ENCODE measurements around the gene ZNF397.
A peak's percentile ranks its signal among the peaks of the same experiment; 100 is the strongest.
"Not testable (repeated sequence)": the region's sequence is repeated elsewhere in the genome, so short reads cannot be mapped to it uniquely, and the experiment has no call there.

The ZNF397 gene

DNA sequence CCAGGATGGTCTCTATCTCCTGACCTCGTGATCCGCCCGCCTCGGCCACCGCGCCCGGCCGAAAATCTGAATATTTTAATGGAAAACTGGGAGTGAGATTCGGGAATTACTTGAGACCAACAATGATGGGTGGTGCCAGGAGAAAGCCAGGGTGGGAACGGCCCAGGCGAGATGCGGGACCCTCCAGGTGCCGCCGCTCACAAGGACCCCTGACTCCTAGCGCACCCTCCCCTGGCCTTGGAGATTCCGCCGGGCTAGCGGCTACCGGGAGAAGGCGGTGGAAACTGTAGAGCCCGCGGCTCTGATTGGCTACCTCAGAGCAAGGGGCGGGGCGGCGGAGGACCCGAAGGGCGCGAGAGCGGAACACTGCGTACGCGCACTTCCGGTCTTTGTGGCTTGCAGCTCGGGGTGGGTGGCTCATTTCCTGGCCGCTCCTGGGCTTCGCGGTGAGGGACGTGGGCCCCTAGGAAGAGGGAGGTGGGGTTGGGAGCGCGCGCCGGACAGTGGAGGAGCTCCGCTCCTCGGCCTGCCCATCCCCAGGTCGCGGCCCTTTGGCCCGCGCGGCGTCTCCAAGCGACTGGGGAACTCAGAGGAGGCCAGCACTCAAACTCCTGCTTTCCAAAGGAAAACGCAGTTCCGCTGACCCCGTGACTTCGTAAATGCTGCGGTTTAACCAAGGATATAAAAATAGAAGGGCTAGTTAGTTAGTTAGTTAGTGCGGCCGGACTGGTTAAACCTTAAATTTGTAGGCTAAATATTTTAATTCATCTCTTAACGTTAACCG is at the start of gene ZNF397:
Gene ZNF397, plus strand, starts transcription at position 371 of the 784 bp plus-strand sequence. CDS start 1,437 bp downstream, outside the sequence.
- DNase-seq = peak; percentile 96

DNA sequence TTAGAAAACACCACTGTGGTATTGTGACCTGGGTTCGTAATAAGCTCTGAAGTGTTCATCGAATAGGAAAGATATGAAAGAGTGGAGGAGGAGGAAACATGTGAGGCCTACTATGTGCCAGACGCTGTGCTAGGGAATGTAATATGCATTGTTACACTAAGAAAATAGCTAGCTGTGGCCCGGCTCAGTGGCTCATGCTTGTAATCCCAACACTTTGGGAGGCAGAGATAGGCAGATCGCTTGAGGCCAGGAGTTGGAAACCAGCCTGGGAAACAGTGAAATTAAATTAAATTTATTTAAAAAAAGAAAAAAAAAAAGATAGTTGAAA is 49.2 kb upstream of the ZNF397 start:
- DNase-seq = no peak

DNA sequence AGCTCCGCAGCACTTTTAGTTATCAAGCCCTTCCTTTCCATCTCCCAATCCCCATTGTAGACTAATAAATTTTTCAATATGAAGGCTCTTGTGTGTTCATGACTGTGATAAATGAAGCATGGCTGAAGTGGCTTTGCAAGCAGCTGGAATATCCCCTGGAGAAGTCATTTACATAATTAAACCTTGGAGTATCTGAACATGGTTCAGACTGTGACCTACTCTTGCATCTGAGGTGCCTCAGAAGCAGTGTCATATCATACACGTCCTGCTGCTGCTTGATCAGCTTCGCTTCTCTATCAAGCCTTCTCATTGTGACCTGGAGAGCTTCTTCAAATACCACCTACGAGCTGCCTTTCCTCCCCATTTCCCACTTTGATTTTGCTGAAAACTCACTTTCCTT is 48.4 kb upstream of the ZNF397 start:
- no peak for DNase-seq

DNA sequence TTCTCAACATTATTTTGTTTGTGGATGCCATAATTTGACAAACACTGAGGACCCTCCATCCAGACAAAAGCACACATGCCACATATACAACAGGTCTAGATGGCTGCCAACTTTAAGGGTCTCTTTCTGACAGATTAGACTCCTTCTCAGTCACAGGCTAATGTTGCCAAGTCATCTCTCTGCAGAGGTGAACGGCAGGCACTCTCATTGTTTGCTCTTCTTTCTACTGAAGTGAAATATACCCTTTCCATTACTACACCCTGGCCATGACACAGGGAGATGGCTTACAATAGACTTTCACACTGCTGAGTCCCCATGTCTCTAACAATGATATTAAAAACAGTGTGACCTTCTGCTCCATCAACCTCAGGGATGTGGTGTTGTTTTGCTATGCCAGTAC is 47.5 kb upstream of the ZNF397 start:
- no peak for DNase-seq

DNA sequence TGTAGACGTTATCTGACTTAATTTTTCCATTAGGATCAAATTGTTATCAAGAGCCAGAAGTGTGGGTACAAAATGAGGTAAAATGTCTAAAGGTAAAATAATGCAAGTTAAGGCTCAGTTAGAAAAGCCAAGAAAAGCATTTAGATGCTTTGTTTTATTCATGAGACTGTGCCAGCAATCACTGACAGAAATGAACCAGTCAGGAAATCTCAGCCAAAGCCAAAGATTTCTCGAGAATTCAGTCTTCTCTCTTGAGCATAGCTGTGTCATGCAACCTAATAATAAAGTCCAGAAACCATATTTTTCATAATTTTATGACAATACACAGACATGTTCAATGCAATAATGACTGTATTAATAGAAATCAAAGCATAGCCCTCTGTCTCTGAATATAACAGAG is 43.5 kb upstream of the ZNF397 start:
- no peak for DNase-seq

DNA sequence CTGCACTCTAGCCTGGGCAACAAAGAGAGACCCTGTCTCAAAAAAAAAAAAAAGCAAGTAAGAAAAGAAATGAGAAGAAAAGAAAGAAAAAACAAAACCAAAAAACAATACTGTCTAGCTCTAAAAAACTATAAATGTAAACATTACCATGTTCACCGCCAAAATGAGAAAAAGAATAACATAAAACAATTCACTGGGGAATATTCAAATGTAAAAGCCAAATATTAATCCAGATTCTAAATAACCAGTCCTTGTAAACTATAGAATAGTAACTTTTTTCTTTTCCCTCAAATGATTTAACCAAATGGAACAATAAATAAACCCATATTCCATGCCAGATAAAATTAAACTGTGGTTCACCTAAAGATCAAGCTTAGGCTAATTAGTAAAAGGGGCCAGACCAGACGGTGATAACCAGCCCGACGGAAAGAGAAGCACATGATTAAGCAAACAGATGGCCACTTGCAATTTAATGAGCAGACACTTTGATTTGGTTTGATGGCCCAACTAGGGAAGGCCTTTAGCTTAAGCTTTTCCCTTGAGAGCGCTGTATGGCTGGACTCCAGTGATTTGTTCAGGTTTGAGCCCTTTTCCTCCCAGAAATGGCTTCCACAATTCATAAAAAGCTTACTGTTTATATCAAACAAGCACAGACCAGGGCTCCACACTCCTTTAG is 39.4 kb upstream of the ZNF397 start:
- DNase-seq = no peak

DNA sequence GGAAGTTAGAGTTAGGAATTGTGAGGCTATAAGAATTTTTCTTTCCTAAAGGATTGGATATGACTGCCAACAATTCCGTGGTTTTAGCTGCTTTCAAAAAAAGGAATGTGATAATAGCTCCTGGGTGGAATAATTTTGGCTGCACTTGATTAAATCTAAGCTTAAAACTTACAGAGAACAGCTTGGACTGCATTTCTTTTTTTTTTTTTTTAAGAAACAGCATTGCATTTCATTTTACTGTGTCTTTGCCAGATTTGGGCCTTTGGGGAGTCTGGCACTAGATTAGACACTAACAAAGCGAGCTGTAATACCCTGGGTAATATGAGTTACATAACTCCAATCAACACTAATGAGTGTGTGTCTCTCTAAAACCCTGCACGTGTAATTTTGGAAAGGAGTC is 37.8 kb upstream of the ZNF397 start:
- no peak for DNase-seq

DNA sequence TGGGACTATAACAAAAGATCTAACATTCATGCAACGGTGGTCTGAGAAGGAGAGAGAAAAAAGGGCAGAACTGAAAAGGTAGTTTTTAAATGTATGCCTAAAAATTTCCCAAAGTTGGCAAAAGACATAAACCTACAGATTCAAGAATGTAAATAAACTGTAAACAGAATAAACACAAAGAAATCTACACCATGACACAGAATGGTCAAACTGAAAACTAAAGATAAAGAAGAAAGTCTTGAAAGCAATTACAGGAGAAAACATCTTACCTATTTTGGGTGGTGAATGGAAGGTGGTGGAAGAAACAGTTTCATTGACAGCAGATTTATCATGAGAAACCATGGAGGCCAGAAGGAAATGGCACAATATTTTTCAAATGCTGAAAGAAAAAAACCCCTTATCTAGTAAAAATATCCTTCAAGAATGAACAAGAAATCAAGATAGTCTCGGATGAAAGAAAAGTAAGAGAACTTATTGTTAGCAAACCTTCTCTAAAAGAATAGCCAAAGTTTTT is 35.6 kb upstream of the ZNF397 start:
- DNase-seq = no peak

DNA sequence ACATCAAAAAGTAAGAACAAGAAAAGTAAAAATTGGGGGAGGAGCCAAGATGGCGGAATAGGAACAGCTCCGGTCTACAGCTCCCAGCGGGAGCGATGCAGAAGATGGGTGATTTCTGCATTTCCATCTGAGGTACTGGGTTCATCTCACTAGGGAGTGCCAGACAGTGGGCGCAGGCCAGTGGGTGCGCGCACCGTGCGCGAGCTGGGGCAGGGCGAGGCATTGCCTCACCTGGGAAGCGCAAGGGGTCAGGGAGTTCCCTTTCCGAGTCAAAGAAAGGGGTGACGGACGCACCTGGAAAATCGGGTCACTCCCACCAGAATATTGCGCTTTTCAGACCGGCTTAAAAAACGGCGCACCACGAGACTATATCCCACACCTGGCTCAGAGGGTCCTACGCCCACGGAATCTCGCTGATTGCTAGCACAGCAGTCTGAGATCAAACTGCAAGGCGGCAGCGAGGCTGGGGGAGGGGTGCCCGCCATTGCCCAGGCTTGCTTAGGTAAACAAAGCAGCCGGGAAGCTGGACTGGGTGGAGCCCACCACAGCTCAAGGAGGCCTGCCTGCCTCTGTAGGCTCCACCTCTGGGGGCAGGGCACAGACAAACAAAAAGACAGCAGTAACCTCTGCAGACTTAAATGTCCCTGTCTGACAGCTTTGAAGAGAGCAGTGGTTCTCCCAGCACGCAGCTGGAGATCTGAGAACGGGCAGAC is 34.9 kb upstream of the ZNF397 start:
- not testable (repeated sequence) for DNase-seq

DNA sequence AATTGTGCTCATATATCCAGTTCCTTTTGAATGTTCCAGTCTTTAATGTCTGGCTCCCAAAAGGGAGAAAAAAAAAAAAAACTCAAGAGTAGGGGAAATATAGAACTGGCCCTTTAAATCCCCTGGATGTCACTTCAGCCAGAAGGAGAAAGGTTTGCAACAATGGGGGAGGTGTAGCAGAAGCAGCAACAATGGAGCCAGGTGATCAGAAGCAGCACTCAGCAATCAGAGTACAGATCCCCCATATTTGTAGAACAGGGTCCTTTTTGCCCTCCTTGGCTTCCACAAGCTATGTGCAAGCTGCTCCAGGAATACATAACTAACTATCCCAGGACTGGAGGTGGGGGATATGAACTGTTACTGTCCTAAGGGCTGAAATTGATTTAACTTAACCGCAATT is 25.8 kb upstream of the ZNF397 start:
- DNase-seq = no peak

DNA sequence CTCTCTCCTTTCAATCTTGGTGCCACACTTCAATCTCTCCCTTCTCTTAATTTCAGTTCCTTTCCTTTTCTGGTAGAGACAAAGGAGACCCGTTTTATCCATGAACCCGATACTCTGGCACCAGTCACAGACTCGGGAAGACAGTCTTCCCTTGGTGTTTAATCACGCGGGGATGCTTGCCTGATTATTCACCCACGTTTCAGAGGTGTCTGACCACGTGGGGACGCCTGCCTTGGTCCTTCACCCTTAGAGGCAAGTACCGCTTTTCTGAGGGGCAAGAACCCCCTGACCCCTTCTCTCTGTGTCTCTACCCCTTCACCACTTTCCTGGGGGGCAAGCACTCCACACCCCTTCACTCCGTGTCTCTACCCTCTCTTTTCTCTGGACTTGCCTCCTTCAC is 24.2 kb upstream of the ZNF397 start:
- not testable (repeated sequence) for DNase-seq

DNA sequence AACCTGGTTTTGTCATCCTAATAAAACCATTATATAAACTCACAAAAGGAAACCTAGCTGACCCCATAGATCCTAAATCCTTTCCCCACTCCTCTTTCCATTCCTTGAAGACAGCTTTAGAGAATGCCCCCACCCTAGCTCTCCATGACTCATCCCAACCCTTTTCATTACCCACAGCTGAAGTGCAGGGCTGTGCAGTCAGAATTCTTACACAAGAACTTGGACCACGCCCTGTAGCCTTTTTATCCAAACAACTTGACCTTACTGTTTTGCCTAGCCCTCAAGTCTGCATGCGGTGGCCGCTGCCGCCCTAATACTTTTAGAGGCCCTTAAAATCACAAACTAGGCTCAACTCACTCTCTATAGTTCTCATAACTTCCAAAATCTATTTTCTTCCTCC is 21.5 kb upstream of the ZNF397 start:
- not testable (repeated sequence) for DNase-seq

DNA sequence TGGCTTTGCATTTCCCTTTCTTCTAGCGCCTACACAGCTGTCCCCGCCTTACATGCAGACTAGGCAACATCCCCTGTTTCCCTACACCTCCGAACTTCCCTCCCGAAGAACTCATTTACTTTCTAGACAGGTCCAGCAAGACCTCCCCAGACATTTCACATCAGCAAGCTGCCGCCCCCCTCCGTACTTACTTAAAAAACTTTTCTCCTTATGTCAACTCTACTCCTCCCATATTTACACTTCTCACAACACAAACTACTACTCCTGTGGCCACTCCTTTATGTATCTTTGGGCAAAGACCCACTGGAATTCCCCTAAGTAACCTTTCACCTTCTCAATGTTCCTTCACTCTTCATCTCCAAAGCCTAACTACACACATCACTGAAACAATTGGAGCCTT is 20.4 kb upstream of the ZNF397 start:
- no peak for DNase-seq

DNA sequence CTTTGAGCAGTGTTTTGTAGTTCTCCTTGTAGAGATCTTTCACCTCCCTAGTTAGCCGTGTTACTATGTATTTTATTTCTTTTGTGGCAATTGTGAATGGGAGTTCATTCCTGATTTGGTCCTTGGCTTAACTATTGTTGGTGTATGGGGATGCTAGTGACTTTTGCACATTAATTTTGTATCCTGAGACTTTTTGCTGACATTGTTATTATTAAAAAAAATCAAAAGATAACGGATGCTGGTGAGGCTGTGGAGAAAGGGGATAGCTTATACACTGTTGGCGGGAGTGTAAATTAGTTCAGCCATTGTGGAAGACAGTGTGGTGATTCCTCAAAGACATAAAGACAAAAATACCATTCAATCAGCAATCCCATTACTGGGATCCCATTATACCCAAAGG is 17.0 kb upstream of the ZNF397 start:
- DNase-seq = no peak

DNA sequence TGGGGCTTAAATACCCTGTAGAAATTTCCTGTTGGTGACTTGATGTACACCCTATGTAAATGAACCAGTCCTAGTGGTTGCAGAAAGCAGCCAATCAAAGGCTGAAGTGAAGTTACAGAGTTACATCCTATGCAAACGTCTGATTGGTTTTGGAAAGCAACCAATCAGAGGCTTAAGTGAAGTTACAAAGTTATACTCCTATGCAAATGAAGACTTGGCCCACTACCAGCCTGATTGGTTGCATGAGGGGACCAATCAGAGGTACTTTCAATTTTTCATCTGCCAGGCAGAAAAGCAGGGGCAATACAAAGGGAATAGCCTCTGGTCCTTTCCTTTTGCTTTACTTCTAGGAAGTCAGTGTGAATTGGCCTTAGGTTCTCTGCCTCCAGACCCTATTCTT is 13.6 kb upstream of the ZNF397 start:
- DNase-seq = no peak

DNA sequence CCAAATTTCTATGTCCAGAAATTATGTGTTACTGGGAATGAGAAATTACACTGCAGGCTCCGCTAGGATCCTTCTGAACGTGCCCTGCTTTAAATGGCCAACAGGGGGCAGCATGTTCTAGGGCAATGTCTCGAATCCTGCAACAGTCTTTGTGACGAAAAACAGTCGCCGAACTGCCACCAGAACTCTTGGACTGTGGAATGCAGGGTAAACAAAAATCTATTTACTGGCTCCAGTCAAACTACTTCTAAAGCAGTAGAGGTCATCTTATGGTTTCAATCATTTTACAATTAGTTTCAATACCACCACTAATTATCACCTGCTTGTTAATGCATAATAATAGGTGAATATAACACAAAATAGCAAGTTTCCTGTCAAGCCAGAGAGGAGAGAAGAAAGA is 9.8 kb upstream of the ZNF397 start:
- DNase-seq = peak; percentile 70

DNA sequence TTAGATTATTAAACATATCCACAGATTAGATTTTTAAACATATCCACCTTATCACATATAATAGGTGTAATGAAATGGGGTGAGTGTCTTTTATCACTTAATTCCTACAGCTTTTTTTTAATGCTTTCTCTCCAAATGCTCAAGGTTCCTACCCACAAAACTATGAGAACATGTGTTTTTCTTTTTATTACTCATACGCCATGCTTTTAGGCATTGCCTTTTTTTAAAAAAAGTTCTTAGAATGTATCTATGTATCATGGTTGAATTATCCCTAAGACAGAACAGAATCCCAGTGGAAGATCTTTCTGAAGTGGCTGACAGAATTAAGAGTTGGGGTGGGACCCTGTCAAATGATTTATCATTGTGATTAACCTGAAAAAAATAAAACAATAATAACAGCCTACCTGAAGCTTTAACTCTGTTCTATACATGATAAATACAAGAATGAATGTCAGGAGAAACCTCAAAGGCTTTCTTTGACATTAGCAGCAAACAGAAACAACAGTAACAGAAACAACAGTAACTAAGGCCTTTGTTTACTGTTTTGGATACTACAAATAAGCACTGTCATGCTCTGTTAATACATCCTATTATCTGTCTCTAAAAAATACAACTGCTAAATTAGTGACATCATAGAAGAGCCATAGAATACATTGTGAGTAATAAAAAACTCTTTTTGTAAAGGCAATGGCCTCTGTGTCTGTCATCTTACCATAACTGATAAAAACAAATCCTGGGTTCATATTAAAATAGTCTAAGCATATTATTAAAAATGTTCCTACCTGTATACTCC is 4.1 kb upstream of the ZNF397 start:
- no peak for DNase-seq

DNA sequence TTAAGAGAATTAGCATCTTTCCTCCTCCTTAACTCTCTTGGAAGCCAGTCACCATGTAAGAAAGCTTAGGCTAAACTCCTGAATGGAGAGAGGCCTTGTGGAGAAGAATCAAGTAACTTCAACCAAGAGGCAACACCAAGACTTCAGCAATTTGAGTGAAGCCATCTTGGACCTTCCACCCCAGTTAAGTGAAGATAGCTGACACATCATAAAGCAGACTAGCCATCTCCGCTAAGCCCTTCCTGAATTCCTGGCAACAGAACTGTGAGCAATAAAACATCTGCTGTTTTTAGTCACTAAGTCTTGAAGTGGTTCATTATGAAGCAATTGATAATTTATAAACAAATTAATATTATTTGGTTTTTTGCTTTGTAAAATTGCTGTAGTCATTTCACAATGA is 1.5 kb upstream of the ZNF397 start:
- no peak for DNase-seq

DNA sequence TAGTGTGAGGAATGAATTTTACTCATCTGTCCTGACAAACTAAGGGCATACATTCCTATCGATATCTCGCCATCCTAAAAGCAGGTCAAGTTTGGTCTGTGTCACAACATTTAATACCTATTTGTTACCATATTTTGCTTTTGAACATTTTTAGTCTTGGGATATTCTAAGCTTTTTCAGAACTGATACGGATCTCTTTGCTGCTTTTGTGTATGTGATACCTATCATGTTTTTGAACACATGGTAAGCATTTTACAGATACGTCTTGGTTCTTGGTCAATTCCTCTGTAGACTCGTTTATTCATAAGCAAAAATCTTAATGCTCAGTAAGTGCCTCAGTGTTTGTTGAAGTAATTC is 592 bp downstream of the ZNF397 start:
- DNase-seq = no peak

DNA sequence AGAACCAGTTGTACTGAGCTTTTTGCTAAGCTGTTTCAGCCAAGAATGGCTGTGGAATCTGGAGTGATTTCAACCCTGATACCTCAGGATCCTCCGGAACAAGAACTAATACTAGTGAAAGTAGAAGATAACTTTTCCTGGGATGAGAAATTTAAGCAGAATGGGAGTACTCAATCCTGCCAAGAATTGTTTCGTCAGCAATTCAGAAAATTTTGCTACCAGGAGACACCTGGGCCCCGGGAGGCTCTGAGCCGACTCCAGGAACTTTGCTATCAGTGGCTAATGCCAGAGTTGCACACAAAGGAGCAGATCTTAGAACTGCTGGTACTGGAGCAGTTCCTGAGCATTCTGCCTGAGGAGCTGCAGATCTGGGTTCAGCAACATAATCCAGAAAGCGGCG is 1.6 kb downstream of the ZNF397 start:
- no peak for DNase-seq

DNA sequence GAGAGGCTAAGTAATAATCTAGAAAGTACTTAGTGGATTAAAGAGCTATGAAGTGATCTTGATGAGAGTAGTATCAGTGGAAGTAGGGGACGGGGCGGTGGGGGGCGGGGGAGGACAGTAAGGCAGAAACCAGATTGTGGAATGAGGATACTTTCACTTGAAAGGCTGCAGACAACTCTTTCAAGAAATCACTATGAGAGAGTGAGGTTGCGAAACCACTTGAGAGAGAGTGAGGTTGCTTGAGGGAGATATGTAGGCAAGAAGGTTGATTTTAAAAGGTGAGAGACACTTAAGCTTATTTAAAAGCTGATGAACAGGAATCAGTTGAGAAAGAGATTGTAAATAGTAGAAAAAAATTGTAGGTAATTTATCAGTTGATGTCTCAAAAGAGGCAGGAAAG is 3.8 kb downstream of the ZNF397 start:
- no peak for DNase-seq

DNA sequence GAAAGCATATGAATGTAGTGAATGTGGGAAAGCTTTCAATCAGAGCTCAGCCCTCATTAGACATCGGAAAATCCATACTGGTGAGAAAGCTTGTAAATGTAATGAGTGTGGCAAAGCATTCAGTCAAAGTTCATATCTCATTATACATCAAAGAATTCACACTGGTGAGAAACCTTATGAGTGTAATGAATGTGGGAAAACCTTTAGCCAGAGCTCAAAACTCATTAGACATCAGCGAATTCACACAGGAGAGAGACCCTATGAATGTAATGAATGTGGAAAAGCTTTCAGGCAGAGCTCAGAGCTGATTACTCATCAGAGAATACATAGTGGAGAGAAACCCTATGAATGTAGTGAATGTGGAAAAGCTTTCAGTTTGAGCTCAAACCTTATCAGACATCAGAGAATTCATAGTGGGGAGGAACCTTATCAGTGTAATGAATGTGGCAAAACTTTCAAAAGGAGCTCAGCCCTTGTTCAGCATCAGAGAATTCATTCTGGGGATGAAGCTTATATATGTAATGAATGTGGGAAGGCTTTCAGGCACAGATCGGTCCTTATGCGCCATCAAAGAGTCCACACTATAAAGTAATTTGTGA is 5.0 kb downstream of the ZNF397 start:
- no peak for DNase-seq

DNA sequence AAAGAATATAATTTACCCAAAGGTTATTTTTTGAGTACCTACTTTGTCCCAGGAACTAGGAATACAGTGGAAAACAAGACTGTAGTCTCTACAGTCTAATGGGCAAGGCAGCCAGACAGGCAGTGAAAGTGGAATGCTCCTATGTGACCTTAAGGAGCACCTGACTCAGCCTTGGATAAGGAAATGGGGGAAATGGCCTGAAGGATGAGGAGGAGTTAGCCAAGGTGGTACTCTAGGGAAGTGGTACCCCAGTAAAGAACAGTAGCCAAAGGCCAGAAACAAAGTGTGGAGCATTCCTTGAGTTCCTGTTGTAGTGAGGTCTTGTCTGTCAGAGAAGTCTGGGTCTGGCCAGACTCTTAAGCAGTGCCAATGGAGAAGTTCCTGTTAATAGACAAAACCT is 6.0 kb downstream of the ZNF397 start:
- no peak for DNase-seq

Measured in stimulated activated CD4-positive, alpha-beta T cell treated with anti-CD3 and anti-CD28 coated beads, Interleukin-12 subunit alpha, Interleukin-12 subunit beta, amount 100 ng/mL, for 4 hours (primary cell).